Liver (tissue), 3 donors: ENCODE data around the gene SYNPR.
"Not testable (repeated sequence)": the region's sequence is repeated elsewhere in the genome, so short reads cannot be mapped to it uniquely, and the experiment has no call there.

ENCODE experiments used
- RXRA ChIP-seq, 2 donors: IDR thresholded peaks; 2 replicates each; pipeline ENCODE4 v1.6.1; 2017 to 2018; ENCODE audit warnings: antibody characterized with exemption in 2 of 2, mild to moderate bottlenecking in 1 of 2
- TF ChIP-seq, protein P1 (sequence below): fragments of 150-350 bp; IDR thresholded peaks from 2 replicates; pipeline ENCODE4 v1.5.1; 2017; ENCODE audit warnings: improper control_type of control experiment, low read depth, low read length; ENCODE audit not compliant: missing input control
- donor health status: healthy.
- donor health status: healthy.

DNA sequence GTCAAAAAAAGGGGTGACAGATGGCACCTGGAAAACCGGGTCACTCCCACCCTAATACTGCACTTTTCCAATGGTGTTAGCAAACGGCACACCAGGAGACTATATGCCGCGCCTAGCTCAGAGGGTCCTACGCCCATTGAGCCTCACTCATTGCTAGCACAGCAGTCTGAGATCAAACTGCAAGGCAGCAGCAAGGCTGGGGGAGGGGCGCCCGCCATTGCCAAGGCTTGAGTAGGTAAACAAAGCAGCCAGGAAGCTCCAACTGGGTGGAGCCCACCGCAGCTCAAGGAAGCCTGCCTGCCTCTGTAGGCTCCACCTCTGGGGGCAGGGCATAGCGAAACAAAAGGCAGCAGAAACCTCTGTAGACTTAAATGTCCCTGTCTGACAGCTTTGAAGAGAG is 22.3 kb upstream of the SYNPR start:
- TF ChIP-seq, protein P1, sequence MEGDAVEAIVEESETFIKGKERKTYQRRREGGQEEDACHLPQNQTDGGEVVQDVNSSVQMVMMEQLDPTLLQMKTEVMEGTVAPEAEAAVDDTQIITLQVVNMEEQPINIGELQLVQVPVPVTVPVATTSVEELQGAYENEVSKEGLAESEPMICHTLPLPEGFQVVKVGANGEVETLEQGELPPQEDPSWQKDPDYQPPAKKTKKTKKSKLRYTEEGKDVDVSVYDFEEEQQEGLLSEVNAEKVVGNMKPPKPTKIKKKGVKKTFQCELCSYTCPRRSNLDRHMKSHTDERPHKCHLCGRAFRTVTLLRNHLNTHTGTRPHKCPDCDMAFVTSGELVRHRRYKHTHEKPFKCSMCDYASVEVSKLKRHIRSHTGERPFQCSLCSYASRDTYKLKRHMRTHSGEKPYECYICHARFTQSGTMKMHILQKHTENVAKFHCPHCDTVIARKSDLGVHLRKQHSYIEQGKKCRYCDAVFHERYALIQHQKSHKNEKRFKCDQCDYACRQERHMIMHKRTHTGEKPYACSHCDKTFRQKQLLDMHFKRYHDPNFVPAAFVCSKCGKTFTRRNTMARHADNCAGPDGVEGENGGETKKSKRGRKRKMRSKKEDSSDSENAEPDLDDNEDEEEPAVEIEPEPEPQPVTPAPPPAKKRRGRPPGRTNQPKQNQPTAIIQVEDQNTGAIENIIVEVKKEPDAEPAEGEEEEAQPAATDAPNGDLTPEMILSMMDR, result not testable (repeated sequence)
- not testable (repeated sequence) for TF ChIP-seq RXRA (IDR thresholded peaks at IDR 0.05)
